WTC11 (cell line): ENCODE data around the gene CER1. TPM values are rescaled to one million over a fixed set of nuclear protein-coding genes. Genes with fewer than 3 reads are reported as not detected.

Experiments
- ATAC-seq: fragments of 200-7000 bp; cut with Tn5 transposase; 2 replicates; pipeline ENCODE4 v1.10.0; 2021; ENCODE audit warnings: mild to moderate bottlenecking, moderate library complexity
- CTCF ChIA-PET: fragments of 300-600 bp; sonication (Branson Sonifier 250); formaldehyde crosslinking; loops from one replicate; lab custom pipeline; 2021; ENCODE audit warnings: antibody characterized with exemption; lab: Charles Lee
- POLR2A ChIA-PET: fragments of 350-600 bp; sonication (Branson Sonifier 250); formaldehyde crosslinking; loops from one replicate; lab custom pipeline; 2021; ENCODE audit warnings: antibody characterized with exemption; lab: Charles Lee
- DNase-seq: peaks from one replicate; pipeline ENCODE4 v3.0.0; 2021; ENCODE audit warnings: low spot score
- H3K27ac Mint-ChIP-seq: 2 replicates; pipeline ENCODE4 v1.8.0; 2021; ENCODE audit warnings: mixed read lengths
- H3K27me3 Mint-ChIP-seq: 2 replicates; pipeline ENCODE4 v1.8.0; 2021; ENCODE audit warnings: low read depth, mild to moderate bottlenecking, moderate library complexity, mixed read lengths
- H3K36me3 Mint-ChIP-seq: 2 replicates; pipeline ENCODE4 v1.8.0; 2021; ENCODE audit warnings: mixed read lengths
- H3K4me1 Mint-ChIP-seq: 2 replicates; pipeline ENCODE4 v1.8.0; 2022; ENCODE audit warnings: mixed read lengths
- H3K4me3 Mint-ChIP-seq: 2 replicates; pipeline ENCODE4 v1.8.0; 2021; ENCODE audit warnings: mild to moderate bottlenecking, moderate library complexity, mixed read lengths
- H3K9me3 Mint-ChIP-seq: 2 replicates; pipeline ENCODE4 v1.8.0; 2021; ENCODE audit warnings: mixed read lengths
- AR ChIP-seq: fragments of 250-450 bp; sonication (Bioruptor Pico); IDR thresholded peaks from 2 replicates; pipeline ENCODE4 v1.9.0; 2021; ENCODE audit warnings: mild to moderate bottlenecking
- ATF2 ChIP-seq: sonication (generic); formaldehyde crosslinking; IDR thresholded peaks from 2 replicates; pipeline ENCODE4 v1.8.1; 2022; ENCODE audit warnings: low read depth, missing genetic modification reagents, borderline replicate concordance
- CREM ChIP-seq: sonication (generic); formaldehyde crosslinking; IDR thresholded peaks from 2 replicates; pipeline ENCODE4 v1.8.1; 2022; ENCODE audit warnings: mild to moderate bottlenecking, missing genetic modification reagents, moderate library complexity
- EMX1 ChIP-seq: fragments of 250-450 bp; sonication (Bioruptor Pico); IDR thresholded peaks from 2 replicates; pipeline ENCODE4 v1.8.0; 2021; ENCODE audit warnings: mild to moderate bottlenecking
- FOXK1 ChIP-seq: sonication (generic); formaldehyde crosslinking; IDR thresholded peaks from 2 replicates; pipeline ENCODE4 v1.8.0; 2022; ENCODE audit warnings: mild to moderate bottlenecking, moderate library complexity, missing genetic modification reagents
- GABPB1 ChIP-seq: sonication (generic); formaldehyde crosslinking; IDR thresholded peaks from 2 replicates; pipeline ENCODE4 v1.8.1; 2023; ENCODE audit warnings: mild to moderate bottlenecking, missing genetic modification reagents
- GRHL2 ChIP-seq: fragments of 250-450 bp; sonication (Bioruptor Pico); IDR thresholded peaks from 2 replicates; pipeline ENCODE4 v1.8.0; 2022; ENCODE audit warnings: mild to moderate bottlenecking, moderate library complexity; ENCODE audit not compliant: insufficient replicate concordance, severe bottlenecking
- IRF2 ChIP-seq: sonication (generic); formaldehyde crosslinking; IDR thresholded peaks from 2 replicates; pipeline ENCODE4 v1.8.0; 2022; ENCODE audit warnings: low read depth, missing genetic modification reagents, borderline replicate concordance
- KAT7 ChIP-seq: sonication (generic); formaldehyde crosslinking; IDR thresholded peaks from 2 replicates; pipeline ENCODE4 v1.8.1; 2023; ENCODE audit warnings: missing genetic modification reagents, mild to moderate bottlenecking, borderline replicate concordance
- MXD4 ChIP-seq: fragments of 250-450 bp; sonication (Bioruptor Pico); IDR thresholded peaks from 2 replicates; pipeline ENCODE4 v1.8.0; 2021; ENCODE audit warnings: mild to moderate bottlenecking, moderate library complexity, borderline replicate concordance
- MYBL2 ChIP-seq: sonication (generic); formaldehyde crosslinking; IDR thresholded peaks from 2 replicates; pipeline ENCODE4 v1.8.1; 2023; ENCODE audit warnings: mild to moderate bottlenecking, moderate library complexity, missing genetic modification reagents
- NFE2L1 ChIP-seq: sonication (generic); formaldehyde crosslinking; IDR thresholded peaks from 2 replicates; pipeline ENCODE4 v1.8.1; 2023; ENCODE audit warnings: missing genetic modification reagents
- NFYB ChIP-seq: sonication (generic); formaldehyde crosslinking; conservative IDR thresholded peaks from 2 replicates; pipeline ENCODE4 v1.8.0; 2022; ENCODE audit warnings: low read depth, missing genetic modification reagents
- NR1H2 ChIP-seq: sonication (generic); formaldehyde crosslinking; IDR thresholded peaks from 2 replicates; pipeline ENCODE4 v1.9.0; 2021; ENCODE audit warnings: mild to moderate bottlenecking, moderate library complexity, missing genetic modification reagents
- RORB ChIP-seq: fragments of 250-450 bp; sonication (Bioruptor Pico); IDR thresholded peaks from 2 replicates; pipeline ENCODE4 v1.9.0; 2021; ENCODE audit warnings: mild to moderate bottlenecking
- SMAD3 ChIP-seq: sonication (generic); formaldehyde crosslinking; IDR thresholded peaks from 2 replicates; pipeline ENCODE4 v1.8.0; 2022; ENCODE audit warnings: missing genetic modification reagents, mild to moderate bottlenecking, borderline replicate concordance
- SOX15 ChIP-seq: fragments of 250-450 bp; sonication (Bioruptor Pico); IDR thresholded peaks from 2 replicates; pipeline ENCODE4 v1.9.0; 2021; ENCODE audit warnings: mild to moderate bottlenecking
- SP1 ChIP-seq: sonication (generic); formaldehyde crosslinking; conservative IDR thresholded peaks from 2 replicates; pipeline ENCODE4 v1.8.1; 2022; ENCODE audit warnings: missing genetic modification reagents
- TCF7 ChIP-seq: sonication (generic); formaldehyde crosslinking; IDR thresholded peaks from 2 replicates; pipeline ENCODE4 v1.8.0; 2022; ENCODE audit warnings: mild to moderate bottlenecking, low read depth, missing genetic modification reagents, moderate library complexity
- TEAD4 ChIP-seq: sonication (generic); formaldehyde crosslinking; IDR thresholded peaks from 2 replicates; pipeline ENCODE4 v1.8.0; 2022; ENCODE audit warnings: mild to moderate bottlenecking, missing genetic modification reagents
- ZNF281 ChIP-seq: sonication (generic); formaldehyde crosslinking; IDR thresholded peaks from 2 replicates; pipeline ENCODE4 v1.8.0; 2023; ENCODE audit warnings: mild to moderate bottlenecking, missing genetic modification reagents
- ZNF416 ChIP-seq: fragments of 250-450 bp; sonication (Bioruptor Pico); IDR thresholded peaks from 2 replicates; pipeline ENCODE4 v1.9.0; 2021; ENCODE audit warnings: mild to moderate bottlenecking, inconsistent platforms
- ZNF512 ChIP-seq: sonication (generic); formaldehyde crosslinking; IDR thresholded peaks from 2 replicates; pipeline ENCODE4 v1.8.1; 2022; ENCODE audit warnings: missing genetic modification reagents, borderline replicate concordance
- total RNA-seq: library from RNA; stranded (reverse); gene quantifications from 3 replicates; pipeline ENCODE4 v1.2.3, GENCODE V29; 2021
- TF ChIP-seq, protein P1 (sequence below): sonication (generic); formaldehyde crosslinking; IDR thresholded peaks from 2 replicates; pipeline ENCODE4 v1.8.1; 2023; ENCODE audit warnings: mild to moderate bottlenecking, missing genetic modification reagents
- TF ChIP-seq, protein P2 (sequence below): fragments of 250-450 bp; sonication (Bioruptor Pico); IDR thresholded peaks from 2 replicates; pipeline ENCODE4 v1.8.0; 2021; ENCODE audit warnings: mild to moderate bottlenecking

CER1 gene
- total RNA-seq, 1 experiment from 2014 or later, result 2.4 TPM

GRCh38 chr9:14702200-14702720, 20.3 kb downstream of the CER1 start (continued):
- TF ChIP-seq MXD4 (CRISPR knock-in tag), result no peak
- TF ChIP-seq, all 79 proteins: peak for 0

DNA sequence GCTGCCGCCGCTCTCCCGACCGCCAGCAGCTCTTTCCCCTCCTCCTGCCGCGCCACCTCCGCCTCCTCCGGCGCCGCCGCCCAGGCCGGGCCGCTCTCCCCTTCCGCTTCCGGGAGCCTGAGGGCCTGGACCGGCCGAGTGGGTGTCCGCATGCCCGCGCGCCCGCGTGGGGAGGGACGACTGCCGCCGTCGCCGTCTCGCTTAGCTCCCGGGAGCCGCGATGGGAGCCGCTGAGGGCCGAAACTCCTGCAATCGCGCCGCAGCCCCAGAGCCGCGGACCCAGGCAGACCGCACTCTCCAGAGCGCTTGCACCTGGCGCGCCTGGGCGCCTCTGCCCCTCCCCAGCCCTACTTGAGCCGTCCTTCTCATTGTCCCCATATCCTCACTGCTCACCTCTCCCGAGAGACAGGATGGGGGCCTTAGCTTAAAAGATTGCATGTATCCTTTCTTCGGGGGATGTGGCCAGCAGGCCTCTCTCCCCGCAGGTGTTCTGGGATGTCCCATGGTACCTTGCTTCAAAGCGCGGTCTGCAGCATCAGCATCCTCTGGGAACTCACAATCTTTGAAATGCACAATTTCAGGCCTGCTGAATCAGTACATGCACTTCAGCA, 29.2 kb downstream of the CER1 start, which contains the start of gene ZDHHC21:
Gene ZDHHC21, minus strand, starts transcription at position 182 of the 611 bp plus-strand sequence. CDS start 19,092 bp downstream, outside the sequence.
- DNase-seq (peak; percentile 70), ATAC-seq (peak; percentile 86)
- Mint-ChIP-seq H3K4me1 (peaks cover 27% of the 10 kb centered on the region), H3K4me3 (peak within 1 kb of the TSS; percentile 95), H3K9me3 (no peaks in the 10 kb centered on the region), H3K27ac (peak within 1 kb of the TSS; percentile 95), H3K27me3 (peaks cover 34% of the 10 kb centered on the region), H3K36me3 (peaks cover 9% of the 10 kb centered on the region)
- POLR2A ChIA-PET, result interaction anchor here (0.8 kb wide), 1 partner anchor 268 kb away, joined by 5 read pairs; no protein-coding TSS in a partner anchor
- CTCF ChIA-PET, result interaction anchor here (0.6 to 2.1 kb wide), 7 partner anchors 32 to 872 kb away, joined by 3 to 7 read pairs (median 4); no protein-coding TSS in a partner anchor
- no peak for TF ChIP-seq CREM (CRISPR knock-in tag)
- TF ChIP-seq FOXK1 (CRISPR knock-in tag), result peak; percentile 39; the same call in 1 of the 2 replicates
- no peak for TF ChIP-seq NR1H2 (CRISPR knock-in tag)
- TF ChIP-seq, protein P1, sequence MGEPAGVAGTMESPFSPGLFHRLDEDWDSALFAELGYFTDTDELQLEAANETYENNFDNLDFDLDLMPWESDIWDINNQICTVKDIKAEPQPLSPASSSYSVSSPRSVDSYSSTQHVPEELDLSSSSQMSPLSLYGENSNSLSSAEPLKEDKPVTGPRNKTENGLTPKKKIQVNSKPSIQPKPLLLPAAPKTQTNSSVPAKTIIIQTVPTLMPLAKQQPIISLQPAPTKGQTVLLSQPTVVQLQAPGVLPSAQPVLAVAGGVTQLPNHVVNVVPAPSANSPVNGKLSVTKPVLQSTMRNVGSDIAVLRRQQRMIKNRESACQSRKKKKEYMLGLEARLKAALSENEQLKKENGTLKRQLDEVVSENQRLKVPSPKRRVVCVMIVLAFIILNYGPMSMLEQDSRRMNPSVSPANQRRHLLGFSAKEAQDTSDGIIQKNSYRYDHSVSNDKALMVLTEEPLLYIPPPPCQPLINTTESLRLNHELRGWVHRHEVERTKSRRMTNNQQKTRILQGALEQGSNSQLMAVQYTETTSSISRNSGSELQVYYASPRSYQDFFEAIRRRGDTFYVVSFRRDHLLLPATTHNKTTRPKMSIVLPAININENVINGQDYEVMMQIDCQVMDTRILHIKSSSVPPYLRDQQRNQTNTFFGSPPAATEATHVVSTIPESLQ (CRISPR knock-in tag), result no peak
- TF ChIP-seq TCF7 (CRISPR knock-in tag), result no peak
- TF ChIP-seq KAT7 (CRISPR knock-in tag), result no peak
- no peak for TF ChIP-seq ZNF416 (CRISPR knock-in tag)
- no peak for TF ChIP-seq NFE2L1 (CRISPR knock-in tag)
- no peak for TF ChIP-seq IRF2
- TF ChIP-seq GABPB1 (CRISPR knock-in tag), result no peak; the same call in 1 of the 2 replicates
- no peak for TF ChIP-seq ZNF512
- TF ChIP-seq SMAD3 (CRISPR knock-in tag), result no peak
- TF ChIP-seq MYBL2, result no peak
- no peak for TF ChIP-seq AR (CRISPR knock-in tag)
- TF ChIP-seq ATF2 (CRISPR knock-in tag), result no peak
- TF ChIP-seq GRHL2 (CRISPR knock-in tag), result no peak
- no peak for TF ChIP-seq NFYB
- peak; percentile 50 for TF ChIP-seq SP1 (CRISPR knock-in tag)
- TF ChIP-seq TEAD4 (CRISPR knock-in tag), result no peak
- no peak for TF ChIP-seq RORB (CRISPR knock-in tag)
- TF ChIP-seq SOX15 (CRISPR knock-in tag), result no peak
- no peak for TF ChIP-seq ZNF281 (CRISPR knock-in tag)
- TF ChIP-seq, protein P2, sequence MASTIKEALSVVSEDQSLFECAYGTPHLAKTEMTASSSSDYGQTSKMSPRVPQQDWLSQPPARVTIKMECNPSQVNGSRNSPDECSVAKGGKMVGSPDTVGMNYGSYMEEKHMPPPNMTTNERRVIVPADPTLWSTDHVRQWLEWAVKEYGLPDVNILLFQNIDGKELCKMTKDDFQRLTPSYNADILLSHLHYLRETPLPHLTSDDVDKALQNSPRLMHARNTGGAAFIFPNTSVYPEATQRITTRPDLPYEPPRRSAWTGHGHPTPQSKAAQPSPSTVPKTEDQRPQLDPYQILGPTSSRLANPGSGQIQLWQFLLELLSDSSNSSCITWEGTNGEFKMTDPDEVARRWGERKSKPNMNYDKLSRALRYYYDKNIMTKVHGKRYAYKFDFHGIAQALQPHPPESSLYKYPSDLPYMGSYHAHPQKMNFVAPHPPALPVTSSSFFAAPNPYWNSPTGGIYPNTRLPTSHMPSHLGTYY (CRISPR knock-in tag), result no peak
- TF ChIP-seq EMX1 (CRISPR knock-in tag), result no peak
